CD4-positive, alpha-beta T cell treated with Interleukin-6 for 4 hours (primary cell): Measurements from ENCODE around the gene INS.

Experiments
- DNase-seq: peaks from one replicate; pipeline ENCODE4 v3.0.0-alpha.2; 2020; ENCODE audit warnings: mixed read lengths

INS gene

DNA sequence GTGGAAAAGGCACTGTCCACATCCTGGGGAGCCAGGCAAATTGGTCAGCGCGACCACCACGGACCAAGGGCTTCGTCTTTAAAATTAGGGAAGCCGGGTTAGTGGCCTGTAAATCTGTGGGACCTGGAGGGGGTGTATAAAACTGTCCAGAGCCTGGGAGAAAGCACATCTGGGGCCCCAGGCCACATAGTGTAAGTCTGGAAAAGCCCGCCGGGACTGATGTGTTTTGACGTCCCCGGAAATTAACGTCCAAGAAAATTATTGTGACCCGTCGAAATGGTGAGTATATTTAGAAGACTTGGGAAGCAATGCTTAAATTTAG lies 17.6 kb downstream of the INS start:
- no peak for DNase-seq

GRCh38 chr11:2142762-2143202 lies 18.2 kb downstream of the INS start:
- no peak for DNase-seq

- no peak for DNase-seq
Measured at GRCh38 chr11:2142300-2142759, 18.7 kb downstream of the INS start.

DNA sequence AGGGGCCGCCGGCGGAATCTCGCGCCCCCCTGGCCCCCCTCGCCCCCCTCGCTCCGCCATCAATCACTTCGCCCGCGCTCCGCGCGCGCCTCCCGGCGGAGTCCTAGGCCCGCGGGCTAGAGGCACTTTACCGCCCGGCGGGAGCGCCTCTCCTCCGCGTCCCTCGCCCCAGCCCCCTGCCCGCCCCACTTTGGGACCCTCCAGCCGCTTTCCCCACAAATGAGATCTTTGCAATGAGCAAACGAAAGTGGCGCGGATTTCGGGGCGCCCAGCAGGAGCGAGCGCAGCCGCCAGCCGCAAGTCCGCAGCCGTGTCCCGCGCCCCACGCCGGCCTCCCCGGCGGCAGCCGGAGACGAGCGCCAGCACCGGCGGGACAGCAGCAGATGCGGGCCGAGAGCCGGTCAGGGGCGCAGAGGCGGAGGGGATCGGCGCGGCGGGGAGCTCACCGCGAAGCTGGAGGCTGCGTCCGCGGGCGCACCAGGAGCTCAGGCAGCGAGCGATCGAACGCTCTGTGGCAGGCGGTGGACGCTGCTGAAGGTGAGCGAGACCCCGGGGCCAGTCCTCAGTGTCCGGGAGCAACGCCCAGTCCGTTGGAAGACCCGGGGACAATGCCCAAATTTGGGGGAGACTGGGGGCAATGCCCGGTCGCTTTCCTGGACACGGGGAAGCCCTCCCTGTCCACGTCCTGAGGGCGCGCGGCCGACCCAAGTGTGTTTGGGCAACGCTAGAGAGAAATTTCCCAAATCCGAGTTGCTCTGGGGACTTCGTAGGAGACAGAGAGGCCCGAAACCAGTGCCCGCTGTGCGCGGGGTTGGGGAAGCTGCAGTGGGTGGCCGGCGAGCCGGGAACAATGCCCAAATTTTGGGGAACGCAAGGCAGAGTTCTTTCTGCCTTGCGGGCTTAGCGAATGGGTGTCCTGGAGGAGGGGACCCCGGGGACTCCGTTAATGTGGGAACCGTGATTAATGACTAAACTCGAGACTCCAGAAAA lies 20.3 kb downstream of the INS start:
- DNase-seq = no peak

DNA sequence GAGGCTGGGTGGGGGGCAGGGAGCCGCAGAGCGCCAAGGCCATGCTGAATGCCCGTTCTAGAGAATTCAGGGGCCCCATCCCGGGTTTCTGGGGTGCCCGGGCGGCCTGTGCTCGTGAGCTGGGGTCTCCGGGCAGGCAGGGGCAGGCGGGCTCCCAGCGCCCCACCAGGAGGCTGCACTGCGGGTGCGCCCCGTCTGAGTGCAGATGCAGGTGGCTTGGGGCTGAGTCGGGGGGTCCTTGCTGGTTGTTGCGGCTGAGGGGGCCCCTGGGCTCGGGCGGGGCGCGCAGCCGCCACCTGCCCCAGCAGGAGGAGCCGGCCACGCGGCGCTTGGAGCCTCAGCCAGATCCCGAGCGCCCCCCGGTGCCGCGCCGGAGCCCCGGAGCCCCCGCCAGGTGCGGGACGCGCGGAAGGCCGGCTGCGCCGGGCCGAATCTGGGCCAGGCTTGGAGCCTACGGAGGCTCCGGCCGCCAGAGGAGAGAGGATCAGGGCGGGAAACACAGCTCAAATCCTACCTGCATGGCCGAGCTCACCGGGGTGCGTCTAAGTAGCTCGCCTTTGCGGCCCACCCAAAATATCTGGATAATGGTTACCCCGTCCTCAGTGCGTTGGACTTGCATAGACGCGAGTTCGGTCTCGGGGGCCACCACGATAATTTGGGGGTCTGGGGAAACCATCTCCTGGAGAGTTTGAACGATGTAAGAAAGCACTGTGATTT lies 21.2 kb downstream of the INS start:
- no peak for DNase-seq

GRCh38 chr11:2139123-2139521 lies 21.9 kb downstream of the INS start, which contains the start of gene IGF2:
Gene IGF2 (minus strand): TSS chr11:2139389. CDS start chr11:2135523, 3,866 bp downstream.
- DNase-seq = no peak

DNA sequence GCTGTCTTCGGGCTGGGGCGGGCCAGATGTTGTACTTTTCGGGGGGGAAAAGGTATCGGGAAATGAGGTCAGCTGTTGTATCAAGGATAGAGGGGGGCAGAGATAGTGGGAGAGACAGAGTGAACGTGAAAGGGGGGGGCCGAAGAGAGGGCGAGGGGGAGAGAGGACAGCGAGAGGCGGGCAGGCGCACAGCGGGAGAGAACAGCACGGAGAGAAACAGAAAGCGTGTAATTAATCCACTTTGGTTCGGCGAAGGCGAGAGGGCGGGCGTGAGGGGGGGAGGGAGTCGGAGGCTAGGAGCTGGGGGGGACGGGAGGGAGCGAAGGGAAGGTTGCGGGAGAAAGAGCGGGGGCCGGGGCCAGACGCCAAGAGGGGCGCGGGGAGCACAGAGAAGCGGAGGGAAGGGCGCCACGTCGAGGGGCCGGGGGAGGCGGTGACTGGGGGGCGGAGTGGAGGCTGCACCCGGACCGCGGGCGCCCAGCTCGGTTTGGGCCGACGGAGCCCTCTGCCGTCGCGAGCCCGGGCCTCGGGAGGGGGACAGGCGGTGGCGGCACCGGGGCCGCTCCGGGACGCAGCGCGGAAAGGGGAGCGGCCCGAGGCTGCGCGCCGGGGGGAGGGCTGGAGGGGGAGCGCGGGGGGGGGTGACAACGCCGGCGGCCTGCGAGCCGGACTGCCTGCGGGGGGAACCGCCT lies 22.4 kb downstream of the INS start:
- DNase-seq = peak; percentile 13

GRCh38 chr11:2138068-2138430 lies 23.0 kb downstream of the INS start:
- no peak for DNase-seq

DNA sequence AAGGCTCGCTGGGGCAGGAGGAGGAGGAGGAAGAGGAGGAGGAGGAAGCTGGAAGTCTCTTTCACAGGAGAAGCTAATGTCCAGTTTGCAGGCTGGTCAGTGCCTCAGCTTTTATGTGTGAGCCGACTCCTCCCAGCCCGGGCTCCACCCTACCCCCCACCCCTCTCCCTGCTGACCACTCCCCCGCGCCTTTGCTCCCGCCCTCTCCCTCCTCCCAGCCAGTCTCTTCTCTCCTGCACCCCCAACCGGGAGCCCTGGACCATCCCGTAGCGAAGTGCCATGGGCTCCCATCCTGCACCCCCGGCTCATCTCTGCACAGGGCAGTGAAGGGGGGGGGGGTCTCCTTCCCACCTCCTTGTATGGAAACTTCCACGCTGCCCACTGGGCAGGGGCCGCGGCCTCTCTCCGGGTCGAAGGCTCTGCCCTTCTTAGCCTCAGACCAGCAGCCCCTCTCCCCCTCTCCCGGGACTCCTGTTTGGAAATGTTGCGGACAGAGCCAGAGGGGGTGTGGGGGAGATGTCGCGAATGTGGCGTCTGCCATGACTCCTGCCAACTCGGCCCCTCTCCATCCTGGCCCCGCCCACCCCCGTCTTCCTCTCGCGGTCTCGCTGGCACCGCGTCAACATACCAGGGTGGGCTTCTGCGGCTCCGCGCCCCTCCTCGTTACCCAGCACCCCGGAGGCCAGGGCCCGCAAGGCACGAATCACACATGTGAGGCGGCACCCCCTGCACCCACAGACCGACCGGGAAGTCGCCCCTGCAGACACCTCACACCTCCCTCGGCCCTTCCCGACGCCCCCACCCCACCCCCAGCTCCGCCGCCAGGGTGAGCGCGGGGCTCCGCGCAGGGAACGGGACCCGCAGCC lies 23.6 kb downstream of the INS start:
- DNase-seq = peak; percentile 10

DNA sequence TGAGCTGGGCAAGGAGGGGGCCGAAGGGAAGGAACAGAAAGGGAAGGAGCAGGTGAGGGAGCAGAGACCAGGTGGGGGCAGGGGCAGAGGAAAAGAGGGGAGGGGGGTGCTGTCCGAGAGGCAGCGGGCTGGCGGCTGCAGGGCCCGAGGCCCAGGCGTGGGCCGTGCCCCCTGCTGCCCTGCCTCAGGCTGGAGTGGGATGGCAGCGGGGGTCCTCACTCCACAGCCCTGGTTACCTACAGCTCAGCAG lies 24.1 kb downstream of the INS start:
- DNase-seq = no peak

DNA sequence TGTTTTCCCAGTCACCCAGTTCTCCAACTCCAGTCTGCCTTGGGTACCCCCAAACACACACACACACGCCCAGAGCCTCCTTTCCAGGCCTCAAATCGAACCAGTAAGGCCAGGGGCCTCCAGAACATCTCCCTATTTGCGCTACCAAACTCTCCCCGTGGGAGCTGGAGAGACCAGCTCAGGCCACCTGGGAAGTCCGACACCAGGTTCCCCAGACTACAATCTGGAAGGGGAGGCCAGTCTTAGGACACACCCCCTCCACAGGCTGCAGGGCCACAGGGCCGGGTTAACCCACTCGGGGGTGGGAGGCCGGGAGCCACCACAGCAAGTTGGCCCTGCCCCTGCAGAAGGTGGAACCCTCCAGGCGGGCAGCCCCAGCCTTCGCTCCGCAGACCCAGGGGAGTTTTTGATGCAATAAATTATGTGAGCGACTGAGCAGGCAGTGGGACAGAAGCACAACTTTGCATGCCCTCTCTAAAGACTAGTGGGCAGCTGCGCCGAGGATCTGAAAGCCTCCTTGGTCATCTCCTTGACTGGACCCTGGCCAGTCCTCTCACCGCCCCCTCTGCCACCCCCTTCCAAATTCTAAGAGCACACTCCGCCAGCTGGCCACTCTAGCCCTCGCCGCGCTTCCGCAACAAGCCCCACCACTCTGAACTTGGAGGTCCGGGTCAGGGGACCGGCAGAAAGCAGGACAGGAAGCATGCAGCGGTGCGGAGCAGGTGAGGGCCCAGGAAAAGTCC lies 24.6 kb downstream of the INS start:
- no peak for DNase-seq

GRCh38 chr11:2135648-2136201 lies 25.3 kb downstream of the INS start:
- no peak for DNase-seq

GRCh38 chr11:2135018-2135569 lies 25.9 kb downstream of the INS start:
- DNase-seq = no peak

DNA sequence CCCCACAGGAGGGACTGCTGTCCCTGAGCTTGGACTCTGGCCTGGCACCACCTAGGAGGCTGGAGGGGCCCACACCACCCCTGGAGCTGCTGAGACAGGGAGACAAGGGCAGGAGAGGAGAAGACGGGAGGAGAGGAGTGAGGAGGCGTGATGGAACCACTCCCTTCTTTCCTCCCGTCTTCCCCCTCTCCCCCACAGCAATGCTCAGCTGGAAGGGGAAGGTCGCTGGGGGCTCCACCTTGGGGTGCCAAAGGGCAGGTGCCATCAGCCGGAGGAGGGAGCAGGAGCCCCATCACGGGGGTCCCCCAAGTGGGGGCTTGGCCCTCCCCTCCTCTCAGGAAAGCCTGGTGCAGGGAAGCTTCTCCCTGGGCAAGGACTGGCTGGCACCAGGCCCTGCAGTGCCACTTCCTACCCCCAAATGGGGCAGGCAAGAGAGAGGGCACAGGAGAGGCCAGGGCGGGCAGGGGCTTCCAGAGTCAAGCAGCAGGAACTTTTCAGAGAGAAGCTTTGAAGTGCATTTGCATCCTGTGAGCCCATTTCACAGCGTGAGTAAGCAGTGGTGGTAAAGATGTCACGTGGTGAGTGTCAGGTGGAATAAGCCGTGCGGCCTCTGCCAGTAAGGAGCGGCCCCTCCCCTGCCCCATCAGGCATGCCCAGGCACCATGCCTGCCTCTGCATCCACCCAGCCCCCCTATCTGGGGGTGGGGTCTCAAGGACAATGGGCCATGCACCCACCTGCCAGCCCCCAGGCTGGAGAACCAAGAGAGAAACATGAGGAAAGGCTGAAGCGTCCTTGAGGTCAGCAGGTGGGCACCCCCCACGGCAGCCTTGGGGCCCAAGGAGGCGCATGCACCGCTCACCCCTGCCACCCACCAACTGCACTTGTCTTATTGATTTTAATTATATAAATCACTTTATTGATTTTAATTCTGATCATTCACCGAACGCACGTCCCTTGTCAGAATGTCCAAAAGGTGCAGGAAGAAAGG lies 26.7 kb downstream of the INS start:
- no peak for DNase-seq

DNA sequence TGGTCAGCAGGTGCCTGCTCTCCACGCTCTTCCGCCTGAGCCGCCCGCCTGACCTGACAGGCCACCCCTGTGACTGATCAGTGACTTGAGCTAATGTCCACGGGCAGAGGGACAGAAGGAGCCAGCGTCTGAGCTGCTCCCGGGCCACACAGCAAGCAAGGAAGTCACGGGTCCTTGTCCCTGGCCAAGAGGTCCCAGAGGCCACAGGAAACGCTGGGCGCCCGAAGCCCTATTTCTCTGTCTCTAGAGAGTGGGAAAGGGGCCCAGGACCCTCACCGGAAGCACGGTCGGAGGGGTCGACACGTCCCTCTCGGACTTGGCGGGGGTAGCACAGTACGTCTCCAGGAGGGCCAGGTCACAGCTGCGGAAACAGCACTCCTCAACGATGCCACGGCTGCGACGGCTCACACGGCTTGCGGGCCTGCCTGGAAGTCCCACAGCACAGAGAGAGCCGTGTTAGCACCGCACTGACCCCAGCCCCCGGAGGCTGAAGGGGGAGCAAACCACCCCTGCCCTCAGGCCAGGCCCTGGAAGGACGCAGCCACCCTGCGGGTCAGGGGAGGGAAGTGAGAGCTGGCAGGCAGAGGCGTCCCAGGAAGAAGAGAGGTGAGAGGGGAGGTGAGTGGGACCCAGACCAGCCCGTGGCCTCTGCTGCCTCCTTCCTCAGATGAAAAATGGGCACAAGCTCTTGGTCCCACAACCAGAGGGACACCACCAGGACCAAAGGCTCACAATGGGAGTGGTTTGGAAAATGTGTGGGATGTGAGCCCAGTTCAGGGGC lies 27.6 kb downstream of the INS start:
- no peak for DNase-seq

GRCh38 chr11:2132874-2133240 lies 28.2 kb downstream of the INS start:
- DNase-seq = no peak

- DNase-seq = no peak
Measured at GRCh38 chr11:2132246-2132645, 28.8 kb downstream of the INS start.

- no peak for DNase-seq
Measured at GRCh38 chr11:2131371-2132236, 29.4 kb downstream of the INS start.
